GM12891 (cell line): ENCODE measurements around the gene CDK11A.
"Not testable (repeated sequence)": the region's sequence is repeated elsewhere in the genome, so short reads cannot be mapped to it uniquely, and the experiment has no call there.

ENCODE experiments used
- PAX5 ChIP-seq: IDR thresholded peaks from 2 replicates; pipeline ENCODE4 v1.6.1; 2011; ENCODE audit warnings: low read length, moderate library complexity, mild to moderate bottlenecking; ENCODE audit not compliant: insufficient read depth, severe bottlenecking
- POLR2A ChIP-seq: IDR thresholded peaks from 2 replicates; pipeline ENCODE4 v1.6.1; 2011; ENCODE audit warnings: low read depth, low read length, control low read depth
- POLR2AphosphoS5 ChIP-seq: IDR thresholded peaks from 2 replicates; pipeline ENCODE4 v1.6.1; 2011; ENCODE audit warnings: low read depth, low read length, control low read depth
- POU2F2 ChIP-seq: IDR thresholded peaks from 2 replicates; pipeline ENCODE4 v1.6.1; 2011; ENCODE audit warnings: low read depth, mild to moderate bottlenecking, control low read depth, low read length, moderate library complexity
- SPI1 ChIP-seq: IDR thresholded peaks from 2 replicates; pipeline ENCODE4 v1.6.1; 2011; ENCODE audit warnings: low read depth, low read length, control low read depth
- TAF1 ChIP-seq: IDR thresholded peaks from 2 replicates; pipeline ENCODE4 v1.6.1; 2011; ENCODE audit warnings: low read depth, low read length, control low read depth

- not testable (repeated sequence) for TF ChIP-seq POLR2A, TAF1, POLR2AphosphoS5, POU2F2, PAX5, SPI1
Measured at GRCh38 chr1:1664318-1664717, 59.8 kb downstream of the CDK11A start.
